T-helper 9 cell (primary cell): ENCODE data around the gene ZNF839.
"Not testable (repeated sequence)": the region's sequence is repeated elsewhere in the genome, so short reads cannot be mapped to it uniquely, and the experiment has no call there.

Source experiments
- DNase-seq: peaks from one replicate; pipeline ENCODE4 v3.0.0-alpha.2; 2020

The ZNF839 gene

GRCh38 chr14:102342238-102342637 lies 22.7 kb downstream of the ZNF839 start:
- DNase-seq = no peak

GRCh38 chr14:102344084-102344483 lies 24.5 kb downstream of the ZNF839 start:
- DNase-seq = no peak

- no peak for DNase-seq
Measured at GRCh38 chr14:102344485-102344884, 24.9 kb downstream of the ZNF839 start.

DNA sequence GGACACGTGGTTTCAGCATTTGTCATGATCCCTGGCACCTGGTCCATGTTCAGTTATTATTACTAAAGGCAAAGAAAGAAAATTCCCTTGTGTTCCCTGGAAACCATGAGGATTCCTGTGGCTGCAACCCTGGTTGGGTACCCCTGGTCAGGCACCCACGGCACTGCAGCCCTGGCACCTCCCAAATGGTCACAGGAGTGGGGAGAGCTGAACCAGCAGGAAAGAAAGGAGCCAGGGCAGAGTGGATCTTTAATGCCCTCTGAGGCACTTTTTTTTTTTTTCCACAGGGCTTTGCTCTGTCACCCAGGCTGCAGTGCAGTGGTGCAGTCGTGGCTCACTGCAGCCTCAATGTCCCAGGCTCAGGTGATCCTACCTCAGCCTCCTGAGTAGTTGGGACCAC lies 25.7 kb downstream of the ZNF839 start:
- DNase-seq = no peak

- DNase-seq = no peak
Measured at GRCh38 chr14:102346645-102347044, 27.1 kb downstream of the ZNF839 start.

GRCh38 chr14:102348376-102348775 lies 28.8 kb downstream of the ZNF839 start:
- no peak for DNase-seq

- no peak for DNase-seq
Measured at GRCh38 chr14:102351023-102351422, 31.5 kb downstream of the ZNF839 start.

GRCh38 chr14:102351593-102351992 lies 32.0 kb downstream of the ZNF839 start:
- DNase-seq = not testable (repeated sequence)

GRCh38 chr14:102352213-102352612 lies 32.7 kb downstream of the ZNF839 start:
- no peak for DNase-seq

DNA sequence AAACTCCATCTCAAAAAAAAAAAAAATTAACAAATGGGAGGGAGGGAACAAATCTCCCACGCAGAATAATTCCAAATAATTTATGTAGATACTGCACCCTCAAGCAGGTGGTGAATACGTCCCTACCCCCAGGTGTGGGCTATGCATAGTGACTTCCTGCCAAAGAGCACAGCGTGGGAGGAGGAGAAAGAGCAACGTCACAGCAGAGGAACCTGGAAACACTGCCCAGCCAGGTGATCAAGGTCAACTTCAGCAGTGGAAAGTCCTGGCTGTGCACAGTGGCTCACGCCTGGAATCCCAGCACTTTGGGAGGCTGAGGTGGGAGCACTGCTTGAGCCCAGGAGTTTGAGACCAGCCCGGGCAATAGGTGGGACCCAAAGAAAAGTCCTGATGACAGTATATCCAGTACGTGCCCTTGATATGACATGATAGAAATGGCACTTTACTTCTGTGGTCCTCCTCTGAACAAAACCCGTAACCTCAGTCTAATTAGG lies 33.6 kb downstream of the ZNF839 start:
- DNase-seq = no peak

DNA sequence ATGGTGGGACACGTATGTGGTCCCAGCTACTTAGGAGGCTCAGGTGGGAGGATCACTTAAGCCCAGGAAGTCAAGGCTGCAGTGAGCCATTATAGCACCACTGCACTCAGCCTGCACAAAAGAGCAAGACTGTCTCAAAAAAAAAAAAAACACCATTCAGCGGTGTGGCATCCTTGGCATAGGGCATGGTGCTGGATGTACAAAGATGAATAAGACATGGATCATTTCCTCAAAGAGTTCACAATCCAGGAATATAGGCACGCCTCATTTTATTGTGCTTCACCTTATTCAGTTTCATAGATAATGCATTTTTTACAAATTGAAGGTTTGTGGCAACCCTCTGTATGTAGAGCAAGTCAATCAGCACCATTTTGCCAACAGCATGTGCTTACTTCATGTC lies 36.7 kb downstream of the ZNF839 start:
- DNase-seq = no peak

- DNase-seq = no peak
Measured at GRCh38 chr14:102359341-102359740, 39.8 kb downstream of the ZNF839 start.

- DNase-seq = no peak
Measured at GRCh38 chr14:102360388-102360787, 40.8 kb downstream of the ZNF839 start.

DNA sequence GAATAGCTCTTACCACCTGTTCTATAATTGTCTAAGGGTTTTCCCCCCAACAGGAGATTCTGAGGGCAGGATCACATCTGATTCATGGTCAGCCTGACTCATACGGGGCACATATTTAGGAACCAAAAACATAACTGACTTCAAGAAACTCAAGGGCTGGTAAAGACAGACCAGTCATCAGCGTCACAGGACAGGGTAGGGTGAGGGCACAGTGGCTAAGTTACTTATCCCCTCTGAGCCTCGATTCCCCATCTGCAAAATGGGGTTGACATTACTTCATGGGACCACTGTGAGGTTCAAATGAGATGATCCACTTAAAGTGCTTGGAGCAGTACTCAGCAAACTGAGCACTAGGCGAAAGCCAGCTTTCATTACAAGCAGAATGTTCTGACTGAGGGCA lies 42.5 kb downstream of the ZNF839 start:
- DNase-seq = no peak

DNA sequence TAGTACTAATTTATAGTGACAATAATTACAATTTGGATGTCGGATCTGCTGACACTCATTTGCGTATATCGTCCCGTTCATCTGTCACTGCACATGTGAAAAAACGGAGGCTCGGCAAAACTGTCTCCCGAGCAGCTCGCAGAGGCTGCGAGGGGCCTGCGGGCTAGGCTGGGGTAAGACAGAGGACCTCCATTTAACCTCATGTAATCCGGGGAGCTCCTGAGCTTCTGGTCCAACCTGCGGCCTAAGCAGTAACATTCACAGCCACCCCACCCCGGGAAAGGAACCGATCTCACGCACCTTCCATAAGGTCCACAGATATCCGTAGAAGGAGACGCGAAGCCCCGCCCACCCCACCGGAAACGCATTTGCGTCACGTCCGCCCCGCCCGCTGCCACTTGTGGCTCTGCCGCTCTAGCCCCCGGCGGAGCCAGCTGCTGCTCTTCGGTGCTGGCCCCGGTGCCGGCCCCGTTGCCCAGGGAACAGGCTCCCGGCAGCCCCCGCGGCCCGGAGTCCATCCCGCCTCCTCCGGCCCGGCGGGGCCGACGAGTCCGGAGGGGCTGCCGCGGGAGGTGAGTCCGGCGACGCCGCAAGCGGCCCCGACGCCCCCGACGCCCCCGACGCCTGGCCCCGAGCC lies 43.1 kb downstream of the ZNF839 start, which contains the start of the genes CINP and TECPR2:
Gene CINP (minus strand): TSS at position 346 of the 637 bp plus-strand sequence. CDS start 39 bp downstream, at position 307.
Gene TECPR2 (plus strand): TSS at position 397 of the 637 bp plus-strand sequence. CDS start 13,781 bp downstream, outside the sequence.
- DNase-seq = peak; percentile 98

- DNase-seq = peak; percentile 7
Measured at GRCh38 chr14:102363182-102363943, 43.8 kb downstream of the ZNF839 start.

GRCh38 chr14:102370305-102370809 lies 50.8 kb downstream of the ZNF839 start:
- DNase-seq = no peak

DNA sequence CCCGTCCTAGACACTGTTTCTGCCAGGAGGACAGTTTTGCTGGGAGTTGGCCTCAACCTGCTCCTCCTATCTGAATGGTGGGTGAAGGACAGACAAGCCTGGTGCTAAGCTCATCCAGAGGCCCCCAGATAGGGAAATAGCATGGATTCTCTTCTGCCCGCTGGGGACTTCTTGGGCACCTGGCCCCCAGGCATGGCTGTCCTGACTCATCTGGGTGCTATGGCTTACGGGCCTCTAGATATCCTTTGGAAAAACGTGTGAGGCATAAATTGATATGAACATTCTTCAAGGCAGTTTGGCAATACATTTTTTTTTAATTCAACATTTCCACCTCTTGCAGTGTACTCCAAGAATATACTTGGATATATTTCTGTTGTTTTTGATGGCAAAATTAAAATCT lies 51.8 kb downstream of the ZNF839 start:
- no peak for DNase-seq

DNA sequence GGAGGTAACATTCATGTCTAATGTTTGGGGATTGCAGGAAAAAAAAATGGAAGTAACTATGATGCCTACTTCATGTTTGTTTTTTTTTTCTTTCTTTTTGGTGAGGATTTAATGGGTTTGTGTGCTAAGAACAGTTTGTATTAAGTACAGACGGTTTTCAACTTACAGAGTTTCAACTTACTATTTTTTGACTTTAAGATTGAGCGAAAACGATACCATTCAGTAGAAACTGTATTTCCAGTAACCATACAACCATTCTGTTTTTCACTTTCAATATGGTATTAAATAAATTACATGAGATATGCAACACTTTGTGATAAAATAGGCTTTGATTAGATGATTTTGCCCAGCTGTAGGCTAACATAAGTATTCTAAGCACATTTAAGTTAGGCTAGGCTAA lies 53.6 kb downstream of the ZNF839 start:
- DNase-seq = no peak

GRCh38 chr14:102374264-102374663 lies 54.7 kb downstream of the ZNF839 start:
- no peak for DNase-seq

- DNase-seq = no peak
Measured at GRCh38 chr14:102375119-102375518, 55.6 kb downstream of the ZNF839 start.

GRCh38 chr14:102377696-102378095 lies 58.1 kb downstream of the ZNF839 start:
- DNase-seq = no peak

GRCh38 chr14:102378830-102379229 lies 59.3 kb downstream of the ZNF839 start:
- no peak for DNase-seq

DNA sequence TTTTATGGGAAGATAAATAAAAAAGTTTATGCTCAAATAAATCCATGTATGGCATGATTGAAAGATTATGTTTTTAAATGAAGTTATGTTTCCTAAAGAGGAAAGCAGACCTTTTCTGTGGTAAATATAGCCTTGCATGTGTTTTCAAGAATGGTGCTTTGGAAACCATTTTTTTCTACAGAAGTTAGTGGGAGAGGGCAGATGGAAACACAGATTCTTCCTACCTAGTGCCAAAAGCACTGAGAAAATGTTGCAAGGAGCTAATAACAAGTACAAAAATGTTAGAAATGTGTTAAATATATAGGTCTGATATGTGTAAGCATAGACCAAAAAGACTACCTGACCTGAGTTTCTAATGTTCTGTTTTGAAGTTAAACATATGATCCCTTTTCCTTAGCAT lies 67.5 kb downstream of the ZNF839 start:
- no peak for DNase-seq
